GM23338 (cell line): ENCODE data around the gene EPHA6. TPM values are rescaled to one million over a fixed set of nuclear protein-coding genes. Genes with fewer than 3 reads are reported as not detected.

Source experiments
- ATAC-seq: fragments of 200-7000 bp; cut with Tn5 transposase; 3 replicates; pipeline ENCODE4 v1.9.1; 2020
- DNase-seq: peaks from one replicate; pipeline ENCODE4 v3.0.0-alpha.2; 2015; ENCODE audit warnings: low spot score
- H2AFZ ChIP-seq: fragments of 200-600 bp; sonication (generic); 2 replicates; pipeline ENCODE4 v1.8.0; 2016; ENCODE audit warnings: antibody characterized with exemption, mild to moderate bottlenecking, moderate library complexity
- H3F3A ChIP-seq: fragments of 200-600 bp; sonication (generic); replicated peaks from 2 replicates; pipeline ENCODE4 v1.8.0; 2017; ENCODE audit warnings: antibody characterized with exemption, mixed run types, low read depth
- H3K27ac ChIP-seq: fragments of 200-600 bp; sonication (generic); 2 replicates; pipeline ENCODE4 v1.6.1; 2016; ENCODE audit warnings: low read depth
- H3K27me3 ChIP-seq: fragments of 200-600 bp; sonication (generic); 2 replicates; pipeline ENCODE4 v1.8.0; 2016; ENCODE audit warnings: mild to moderate bottlenecking, mixed run types, moderate library complexity; ENCODE audit not compliant: insufficient read depth
- H3K36me3 ChIP-seq: fragments of 200-600 bp; sonication (generic); 2 replicates; pipeline ENCODE4 v1.8.0; 2016; ENCODE audit warnings: mild to moderate bottlenecking; ENCODE audit not compliant: insufficient read depth
- H3K4me1 ChIP-seq: fragments of 200-600 bp; sonication (generic); 2 replicates; pipeline ENCODE4 v1.8.0; 2016; ENCODE audit warnings: mild to moderate bottlenecking, moderate library complexity; ENCODE audit not compliant: insufficient read depth
- H3K4me2 ChIP-seq: fragments of 200-600 bp; sonication (generic); 2 replicates; pipeline ENCODE4 v1.7.1; 2017; ENCODE audit warnings: mixed run types
- H3K4me3 ChIP-seq: fragments of 200-600 bp; sonication (generic); 2 replicates; pipeline ENCODE4 v1.6.1; 2016; ENCODE audit warnings: mixed run types
- H3K79me2 ChIP-seq: fragments of 200-600 bp; sonication (generic); replicated peaks from 2 replicates; pipeline ENCODE4 v1.8.0; 2017; ENCODE audit warnings: mild to moderate bottlenecking; ENCODE audit not compliant: insufficient read depth
- H3K9me2 ChIP-seq: fragments of 200-600 bp; sonication (generic); 2 replicates; pipeline ENCODE4 v1.8.0; 2017; ENCODE audit not compliant: insufficient read depth
- H4K20me1 ChIP-seq: fragments of 200-600 bp; sonication (generic); replicated peaks from 2 replicates; pipeline ENCODE4 v1.8.0; 2017; ENCODE audit warnings: mild to moderate bottlenecking; ENCODE audit not compliant: insufficient read depth
- H3K27ac Mint-ChIP-seq: 2 replicates; pipeline ENCODE4 v1.8.0; 2020; ENCODE audit warnings: inconsistent platforms, mild to moderate bottlenecking, moderate library complexity, mixed read lengths
- H3K27me3 Mint-ChIP-seq: 3 replicates; pipeline ENCODE4 v1.8.0; 2022; ENCODE audit warnings: low read depth, mild to moderate bottlenecking, moderate library complexity, mixed read lengths, inconsistent platforms; ENCODE audit not compliant: insufficient read depth, poor library complexity
- H3K36me3 Mint-ChIP-seq: 3 replicates; pipeline ENCODE4 v1.8.0; 2021; ENCODE audit warnings: low read depth, mild to moderate bottlenecking, inconsistent platforms, moderate library complexity, mixed read lengths
- H3K4me1 Mint-ChIP-seq: 3 replicates; pipeline ENCODE4 v1.8.0; 2020; ENCODE audit warnings: mild to moderate bottlenecking, inconsistent platforms, mixed read lengths
- H3K4me3 Mint-ChIP-seq: 3 replicates; pipeline ENCODE4 v1.8.0; 2021; ENCODE audit warnings: moderate library complexity, mild to moderate bottlenecking, inconsistent platforms, mixed read lengths
- H3K9me3 Mint-ChIP-seq: 3 replicates; pipeline ENCODE4 v1.8.0; 2020; ENCODE audit warnings: moderate library complexity, mild to moderate bottlenecking, inconsistent platforms, mixed read lengths
- CREB1 ChIP-seq: fragments of 250-450 bp; sonication (Bioruptor Pico); IDR thresholded peaks from 2 replicates; pipeline ENCODE4 v1.5.0; 2020; ENCODE audit warnings: low read depth, mild to moderate bottlenecking, moderate library complexity
- CTCF ChIP-seq, 2 experiments: fragments of 200-600 bp in 1 of 2; sonication (generic) in 1 of 2; conservative IDR thresholded peaks; 2 replicates each; pipeline versions ENCODE4 v1.5.1 to v1.6.1; 2016 to 2017; ENCODE audit warnings: antibody characterized with exemption in 2 of 2, low read depth in 2 of 2, mild to moderate bottlenecking in 2 of 2, moderate library complexity in 1 of 2
- ETS1 ChIP-seq: IDR thresholded peaks from 2 replicates; pipeline ENCODE4 v1.6.1; 2016; ENCODE audit warnings: antibody characterized with exemption
- EZH2 ChIP-seq: fragments of 200-600 bp; sonication (generic); IDR thresholded peaks from one replicate; pipeline ENCODE4 v1.8.0; 2017; ENCODE audit warnings: antibody characterized with exemption, mild to moderate bottlenecking, low read depth; ENCODE audit not compliant: unreplicated experiment
- EZH2phosphoT487 ChIP-seq: fragments of 200-600 bp; sonication (generic); IDR thresholded peaks from one replicate; pipeline ENCODE4 v1.8.1; 2018; ENCODE audit warnings: antibody characterized with exemption; ENCODE audit not compliant: unreplicated experiment
- JUNB ChIP-seq: IDR thresholded peaks from one replicate; pipeline ENCODE4 v1.6.1; 2016; ENCODE audit warnings: antibody characterized with exemption; ENCODE audit not compliant: unreplicated experiment
- NANOG ChIP-seq: IDR thresholded peaks from 2 replicates; pipeline ENCODE4 v1.6.1; 2016; ENCODE audit warnings: antibody characterized with exemption, borderline replicate concordance
- REST ChIP-seq: IDR thresholded peaks from one replicate; pipeline ENCODE4 v1.6.1; 2018; ENCODE audit warnings: antibody characterized with exemption; ENCODE audit not compliant: unreplicated experiment
- STAT1 ChIP-seq: IDR thresholded peaks from one replicate; pipeline ENCODE4 v1.6.1; 2016; ENCODE audit warnings: antibody characterized with exemption; ENCODE audit not compliant: unreplicated experiment
- ZNF114 ChIP-seq: fragments of 250-450 bp; sonication (Bioruptor Pico); IDR thresholded peaks from 2 replicates; pipeline ENCODE4 v1.5.0; 2020; ENCODE audit warnings: mild to moderate bottlenecking, moderate library complexity
- ZNF331 ChIP-seq: fragments of 250-450 bp; sonication (Bioruptor Pico); IDR thresholded peaks from 2 replicates; pipeline ENCODE4 v1.5.0; 2020; ENCODE audit warnings: low read depth, mild to moderate bottlenecking, moderate library complexity
- polyA plus RNA-seq: library from polyadenylated mRNA; unstranded; fragments of >200 nt; fragmentation: Nextera tagmentation; extraction: Ambion mirVana; gene quantifications from 2 replicates; pipeline ENCODE4 v1.2.1, GENCODE V29; 2016
- total RNA-seq: library from RNA; depleted of rRNA; stranded (reverse); fragments of >200 nt; shearing (Covaris generic); gene quantifications from 2 replicates; pipeline ENCODE4 v1.2.3, GENCODE V29; 2014

Gene EPHA6
- total and polyA plus RNA-seq, 2 experiments from 2014 or later, result 0.37 to 2.6 TPM

- TF ChIP-seq REST (no peak), EZH2 (no peak), ZNF331 (CRISPR knock-in tag) (no peak), EZH2phosphoT487 (no peak)
These were observed 927.6 kb downstream of the EPHA6 start (continued) for GRCh38 chr3:97742036-97742435.

- no peaks in the 10 kb centered on the region for H3K79me2 ChIP-seq
- Mint-ChIP-seq H3K4me1 (peaks cover 18% of the 10 kb centered on the region; the same call in 2 of the 3 replicates), H3K36me3 (no peaks in the 10 kb centered on the region), H3K27me3 (no peaks in the 10 kb centered on the region), H3K27ac (no peak overlapping the region), H3K9me3 (no peaks in the 10 kb centered on the region), H3K4me3 (no peak overlapping the region)
- no peaks in the 10 kb centered on the region for H3K27me3 ChIP-seq
- no peaks in the 10 kb centered on the region for H3K36me3 ChIP-seq
- TF ChIP-seq ZNF114 (CRISPR knock-in tag), result no peak
- H3K27ac ChIP-seq, result no peak overlapping the region
- no peak overlapping the region for H3K4me2 ChIP-seq
- H2AFZ ChIP-seq, result no peak overlapping the region
- H3F3A ChIP-seq, result no peaks in the 10 kb centered on the region
- DNase-seq (no peak), ATAC-seq (no peak)
- peaks cover 13% of the 10 kb centered on the region for H3K4me1 ChIP-seq
- no peak overlapping the region for H3K4me3 ChIP-seq
- no peaks in the 10 kb centered on the region for H4K20me1 ChIP-seq
- H3K9me2 ChIP-seq, result no peaks in the 10 kb centered on the region
These were observed 929.9 kb downstream of the EPHA6 start for GRCh38 chr3:97744289-97744688.

- Histone ChIP-seq H2AFZ (peak overlapping the region; percentile 98), H3K27me3 (no peaks in the 10 kb centered on the region), H3K27ac (peak overlapping the region; percentile 82; the same call in 1 of the 2 replicates), H3K79me2 (peaks cover 31% of the 10 kb centered on the region), H3K36me3 (no peaks in the 10 kb centered on the region), H4K20me1 (no peaks in the 10 kb centered on the region), H3K9me2 (no peaks in the 10 kb centered on the region), H3K4me2 (peak overlapping the region; percentile 80), H3K4me3 (peak overlapping the region; percentile 89), H3F3A (no peaks in the 10 kb centered on the region; the same call in 1 of the 2 replicates), H3K4me1 (peaks cover 32% of the 10 kb centered on the region)
- Mint-ChIP-seq H3K27me3 (peaks cover 6% of the 10 kb centered on the region), H3K4me1 (peaks cover 19% of the 10 kb centered on the region), H3K36me3 (no peaks in the 10 kb centered on the region), H3K9me3 (no peaks in the 10 kb centered on the region; the same call in 2 of the 3 replicates), H3K27ac (peak overlapping the region; percentile 96), H3K4me3 (peak overlapping the region; percentile 92)
- ATAC-seq (no peak), DNase-seq (peak; percentile 19)
- no peak for TF ChIP-seq EZH2phosphoT487
- TF ChIP-seq NANOG, result no peak
- TF ChIP-seq CTCF (conservative IDR thresholded peaks at IDR 0.05; ENCODE audit: low read depth in 2 of 2), result no peak
- TF ChIP-seq REST, result no peak
- no peak for TF ChIP-seq ZNF331 (CRISPR knock-in tag)
- TF ChIP-seq STAT1, result no peak
- no peak for TF ChIP-seq CREB1 (CRISPR knock-in tag)
- no peak for TF ChIP-seq EZH2
- TF ChIP-seq JUNB, result no peak
- TF ChIP-seq ETS1, result no peak
These were observed 949.4 kb downstream of the EPHA6 start for GRCh38 chr3:97763586-97764406.
